ENCODE measurements around the gene FAM98B.

FAM98B gene

DNA sequence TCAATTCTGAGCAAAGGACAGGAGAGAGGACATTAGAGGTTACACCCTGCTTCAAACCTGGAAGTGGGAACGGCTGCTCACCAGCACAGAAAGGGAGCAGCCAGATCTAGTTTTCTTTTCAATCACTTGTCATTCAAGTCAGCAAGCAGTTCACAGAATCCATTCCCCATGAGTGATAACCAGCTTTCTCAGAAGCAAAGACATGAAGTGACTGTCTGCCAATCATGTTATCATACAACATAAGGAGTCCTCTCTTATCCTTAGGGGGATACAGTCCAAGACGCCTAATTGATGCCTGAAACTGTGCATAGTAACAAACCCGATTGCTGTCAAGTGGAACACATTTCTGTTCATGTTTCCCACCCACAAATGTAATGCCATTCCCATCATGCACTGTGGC, 54.7 kb downstream of the FAM98B start:
- DNase-seq (ENCODE audit: low read depth) = no peak

DNA sequence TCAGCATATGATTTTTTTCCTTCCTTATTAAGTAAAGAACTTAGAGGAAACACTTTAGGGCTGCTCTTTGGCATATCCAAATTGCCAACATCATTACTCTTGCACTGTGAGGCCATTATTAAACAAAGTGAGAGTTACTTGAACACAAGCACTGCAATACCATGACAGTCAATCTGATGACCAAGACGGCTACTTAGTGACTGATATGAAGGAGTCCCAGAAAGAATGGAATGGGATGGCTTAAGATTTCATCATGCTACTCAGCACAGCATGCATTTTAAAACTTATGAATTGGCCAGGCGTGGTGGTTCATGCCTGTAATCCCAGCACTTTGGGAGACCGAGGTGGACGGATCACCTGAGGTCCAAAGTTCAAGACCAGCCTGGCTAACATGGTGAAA, 55.2 kb downstream of the FAM98B start:
- DNase-seq (ENCODE audit: low read depth) = no peak

GRCh38 chr15:38512901-38513300, 59.0 kb downstream of the FAM98B start:
- DNase-seq (ENCODE audit: low read depth) = no peak

DNA sequence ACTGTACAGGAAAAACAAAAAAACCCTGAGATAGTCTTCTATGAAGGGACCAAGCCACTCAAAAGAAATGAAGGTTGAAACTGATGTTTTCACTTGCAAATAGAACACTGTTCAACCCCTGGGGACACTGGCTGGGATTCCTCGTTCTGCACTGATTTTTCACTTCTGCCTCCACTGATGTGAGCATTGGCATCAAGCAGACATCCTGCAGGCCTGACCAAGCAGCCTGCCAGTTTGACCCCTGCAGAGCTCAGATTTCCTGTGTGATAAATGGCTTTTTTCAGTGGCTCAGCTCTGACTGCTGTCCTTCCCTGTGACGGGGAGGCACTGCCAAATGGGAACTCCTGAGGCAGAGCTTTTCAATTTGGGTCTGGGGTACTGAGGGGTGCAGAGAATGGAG, 60.7 kb downstream of the FAM98B start:
- DNase-seq (ENCODE audit: low read depth) = no peak

DNA sequence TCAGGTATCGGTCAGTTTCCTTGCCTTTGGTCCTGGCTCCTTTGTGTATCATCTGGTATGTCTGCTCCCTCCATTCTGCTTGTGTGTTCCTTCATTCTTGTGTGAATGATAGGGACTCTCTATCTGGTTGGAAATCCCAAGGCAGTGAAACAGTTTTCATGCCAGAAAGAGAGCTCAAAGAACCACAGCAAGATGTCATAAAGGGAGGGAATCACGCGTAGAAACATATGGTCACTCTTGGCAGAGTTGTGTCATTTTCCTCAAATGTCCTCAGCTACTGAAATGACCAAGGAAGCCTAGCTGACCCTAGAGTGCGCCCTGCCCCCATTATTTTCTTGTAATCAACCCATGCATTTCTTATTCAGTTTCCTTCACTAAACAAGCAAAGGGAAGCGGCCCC, 62.7 kb downstream of the FAM98B start:
- DNase-seq (ENCODE audit: low read depth) = no peak

- DNase-seq (ENCODE audit: low read depth) = no peak
These were observed 63.5 kb downstream of the FAM98B start for GRCh38 chr15:38517312-38517975.

DNA sequence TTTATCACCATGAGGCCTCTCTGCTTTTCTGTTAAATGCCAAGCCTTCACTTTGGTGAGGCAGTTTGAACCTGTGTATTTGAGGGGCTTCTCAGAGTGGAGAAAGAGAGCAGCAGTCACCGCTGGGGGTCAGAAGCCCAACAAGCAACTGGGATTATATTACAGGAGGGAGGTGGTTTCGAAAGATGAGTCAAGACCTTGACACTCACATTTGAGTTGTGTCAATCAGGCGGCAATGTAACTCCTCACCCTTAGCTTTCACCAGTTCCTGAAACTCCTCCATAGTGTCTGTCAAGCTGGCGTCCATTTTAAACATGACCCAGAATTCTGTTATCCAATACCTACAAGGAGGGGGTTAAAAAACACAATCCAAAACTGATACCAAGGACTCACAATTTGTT, 64.2 kb downstream of the FAM98B start:
- DNase-seq (ENCODE audit: low read depth) = no peak

DNA sequence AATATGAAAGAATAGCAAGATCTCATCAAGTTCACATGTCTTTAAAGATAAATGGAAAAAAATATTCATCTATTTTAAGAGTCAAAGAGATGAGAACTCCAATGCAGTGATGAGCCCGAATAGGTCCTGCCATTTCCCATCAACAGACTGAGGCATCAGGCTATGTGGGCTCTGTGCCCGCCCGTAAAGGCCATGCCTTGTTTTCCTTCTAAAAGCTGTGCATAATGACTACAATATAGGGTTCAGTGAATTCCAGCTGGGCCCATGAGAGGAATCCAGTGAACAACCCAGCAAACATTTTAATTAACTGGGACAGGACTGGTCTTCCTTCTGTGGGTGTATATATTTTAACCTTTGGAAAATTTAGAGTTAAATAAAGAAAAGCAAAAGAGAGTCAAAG, 66.1 kb downstream of the FAM98B start:
- no peak for DNase-seq (ENCODE audit: low read depth)

GRCh38 chr15:38521316-38521715, 67.4 kb downstream of the FAM98B start:
- no peak for DNase-seq (ENCODE audit: low read depth)

GRCh38 chr15:38522922-38523321, 69.0 kb downstream of the FAM98B start:
- no peak for DNase-seq (ENCODE audit: low read depth)

DNA sequence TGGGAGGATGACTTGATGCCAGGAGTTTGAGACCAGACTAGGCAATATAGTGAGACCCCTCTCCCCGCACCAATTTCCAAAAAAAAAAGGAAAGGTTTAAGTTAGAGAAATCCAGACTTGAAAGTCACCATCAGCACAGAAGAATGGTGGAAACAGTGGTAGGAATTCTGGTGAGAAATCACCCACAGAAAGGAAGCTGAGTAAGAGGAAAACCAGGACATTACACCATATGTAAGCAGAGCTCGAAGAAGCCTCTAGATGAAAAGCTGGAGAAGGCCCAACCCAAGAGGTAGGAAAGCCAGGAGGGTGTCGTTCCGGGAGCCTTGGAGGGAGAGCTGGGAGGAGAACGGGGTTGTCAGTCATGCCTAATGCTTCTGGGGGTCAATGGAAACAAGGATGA, 70.2 kb downstream of the FAM98B start:
- DNase-seq (ENCODE audit: low read depth) = no peak

GRCh38 chr15:38525489-38525888, 71.6 kb downstream of the FAM98B start:
- no peak for DNase-seq (ENCODE audit: low read depth)

- no peak for DNase-seq (ENCODE audit: low read depth)
These were observed 72.2 kb downstream of the FAM98B start for GRCh38 chr15:38526158-38526557.

DNA sequence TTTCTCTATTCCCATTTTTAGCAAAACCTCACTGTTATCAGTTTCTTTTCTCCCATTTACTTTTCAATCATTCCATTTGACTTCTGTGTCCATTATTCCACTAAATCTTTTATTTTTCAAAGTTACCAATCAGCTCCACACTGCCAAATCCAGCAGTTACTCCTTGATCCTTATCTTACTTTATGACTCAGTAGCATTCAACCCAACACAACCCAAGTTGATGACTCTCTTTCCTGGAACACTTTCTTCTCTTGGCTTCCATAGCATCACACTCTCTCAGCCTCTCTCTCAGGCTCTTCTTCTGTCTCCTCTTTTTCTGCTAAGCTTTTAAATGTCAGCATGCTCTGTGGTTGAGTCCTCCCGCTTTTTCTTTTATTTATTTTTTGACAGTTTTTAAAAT, 74.4 kb downstream of the FAM98B start:
- DNase-seq (ENCODE audit: low read depth) = no peak

DNA sequence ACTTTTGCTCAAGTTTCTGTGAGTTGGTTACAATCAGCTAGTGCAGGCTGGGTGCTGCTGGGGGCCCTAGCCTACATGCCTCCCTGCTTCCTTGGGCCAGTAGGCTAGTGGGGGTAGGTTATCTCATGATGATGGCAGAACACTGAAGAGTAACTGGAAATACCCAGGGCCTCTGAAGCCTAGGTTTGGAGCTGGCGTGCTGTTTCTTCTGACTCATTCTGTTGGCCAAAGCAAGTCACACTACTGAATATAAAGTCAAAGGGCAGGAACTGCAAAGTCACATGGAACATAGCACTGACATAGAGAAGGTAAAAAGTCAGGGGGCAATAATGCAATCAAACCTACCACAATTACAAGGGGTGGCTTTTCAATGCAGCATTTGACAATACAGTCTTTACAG, 76.2 kb downstream of the FAM98B start:
- DNase-seq (ENCODE audit: low read depth) = no peak

DNA sequence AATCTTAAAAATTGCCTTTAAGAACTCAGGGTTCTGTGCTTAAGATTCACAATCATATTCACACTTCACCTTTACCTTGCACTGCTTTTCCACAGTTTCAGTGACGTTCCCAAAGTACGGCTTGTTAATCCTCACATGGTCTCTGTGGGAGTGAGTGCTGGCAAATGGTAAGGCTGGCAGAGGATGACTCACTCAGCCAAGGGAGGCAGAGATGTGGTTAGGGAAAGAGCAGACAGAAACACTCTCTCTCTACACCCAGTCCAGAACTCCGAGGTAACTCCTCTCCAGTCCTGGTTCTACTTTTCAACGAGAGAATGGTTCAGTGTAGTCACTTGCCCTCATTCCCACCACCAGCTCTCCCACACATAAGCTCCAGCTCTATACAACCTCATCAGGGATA, 77.6 kb downstream of the FAM98B start:
- DNase-seq (ENCODE audit: low read depth) = no peak

GRCh38 chr15:38532728-38533127, 78.8 kb downstream of the FAM98B start:
- no peak for DNase-seq (ENCODE audit: low read depth)

- DNase-seq (ENCODE audit: low read depth) = no peak
These were observed 79.5 kb downstream of the FAM98B start for GRCh38 chr15:38533416-38533915.

DNA sequence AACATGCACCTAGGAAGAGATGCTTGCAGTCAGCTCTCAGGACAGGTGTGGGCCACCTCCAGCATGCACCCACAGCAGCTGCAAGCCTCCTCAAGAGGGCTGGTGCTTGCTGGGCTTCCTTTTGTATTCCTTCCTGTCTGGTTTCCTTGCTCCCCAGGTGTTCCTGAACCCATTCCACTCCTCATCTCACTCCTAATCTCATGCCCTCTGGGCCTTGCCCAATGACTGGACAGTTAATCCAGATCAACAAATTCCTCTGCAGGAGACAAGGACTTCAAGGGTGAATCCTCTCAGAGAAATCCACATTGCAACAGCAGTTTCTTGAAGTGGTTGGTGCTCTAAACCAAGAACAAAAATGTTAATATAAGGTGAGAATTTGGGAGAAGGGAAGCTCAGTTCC, 80.0 kb downstream of the FAM98B start:
- no peak for DNase-seq (ENCODE audit: low read depth)

- DNase-seq (ENCODE audit: low read depth) = no peak
These were observed 80.8 kb downstream of the FAM98B start for GRCh38 chr15:38534691-38535090.

DNA sequence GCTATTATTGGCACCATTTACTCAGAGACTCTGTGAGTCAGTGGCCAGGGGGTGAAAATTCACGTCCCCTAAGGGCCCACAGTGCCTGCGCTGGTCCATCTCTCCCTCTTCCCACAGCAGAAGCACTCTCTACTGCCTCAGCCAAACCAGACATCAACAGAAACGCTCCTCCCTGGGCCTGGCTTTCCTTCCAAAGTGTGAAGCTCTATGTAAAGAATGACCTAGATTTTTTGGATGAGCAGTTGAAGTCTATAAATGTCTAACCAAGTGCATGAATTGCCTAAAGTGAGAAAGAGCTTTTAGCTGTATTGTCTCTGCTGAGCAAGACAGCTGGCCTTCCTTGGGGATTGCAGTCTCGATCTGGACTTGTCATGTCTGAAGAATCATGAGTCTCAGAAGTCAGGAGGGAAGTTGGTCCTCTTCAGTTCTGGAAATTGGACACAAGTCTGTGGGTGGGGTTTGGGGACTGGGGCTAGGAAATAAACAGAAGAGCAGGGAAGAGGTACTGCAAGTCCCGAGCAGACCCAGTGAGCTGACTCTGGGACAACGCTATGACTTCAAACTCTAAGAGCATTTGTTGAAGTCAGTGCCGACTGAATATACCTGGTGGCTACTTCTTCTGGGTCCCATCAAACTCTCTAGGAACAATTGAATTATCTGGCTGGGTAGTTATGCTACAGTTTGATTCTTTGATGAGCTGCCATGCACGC, 81.7 kb downstream of the FAM98B start:
- no peak for DNase-seq (ENCODE audit: low read depth)

DNA sequence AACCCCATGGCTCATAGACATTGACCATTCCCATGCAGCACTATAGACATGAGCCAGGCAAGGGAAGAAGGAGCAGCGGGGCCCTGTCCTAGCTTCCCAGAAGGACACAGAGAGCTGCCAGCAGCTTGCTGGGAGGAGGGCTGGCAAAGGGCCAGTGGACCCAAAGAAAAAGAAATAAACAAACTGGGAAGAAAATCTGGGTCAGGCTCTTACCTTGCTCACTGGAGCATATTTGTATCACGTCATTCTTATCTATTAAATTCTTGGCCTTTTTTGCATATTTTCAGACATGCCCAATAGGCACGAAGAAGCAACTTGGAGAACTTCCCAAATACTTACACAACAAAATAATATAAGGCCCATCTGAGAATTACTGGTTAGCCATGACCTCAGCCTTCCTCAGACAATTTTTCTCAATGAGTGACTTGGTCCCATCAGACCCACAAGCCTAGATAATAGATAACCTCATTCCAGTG, 82.3 kb downstream of the FAM98B start:
- DNase-seq (ENCODE audit: low read depth) = no peak
